HG03139 (cell line): ENCODE data around the gene AWAT2.
"Not testable (repeated sequence)": the region's sequence is repeated elsewhere in the genome, so short reads cannot be mapped to it uniquely, and the experiment has no call there.

Source experiments
- ATAC-seq: cut with Tn5 transposase; IDR thresholded peaks from one replicate; pipeline ENCODE4 v1.9.1; 2021; ENCODE audit not compliant: unreplicated experiment

Gene AWAT2

DNA sequence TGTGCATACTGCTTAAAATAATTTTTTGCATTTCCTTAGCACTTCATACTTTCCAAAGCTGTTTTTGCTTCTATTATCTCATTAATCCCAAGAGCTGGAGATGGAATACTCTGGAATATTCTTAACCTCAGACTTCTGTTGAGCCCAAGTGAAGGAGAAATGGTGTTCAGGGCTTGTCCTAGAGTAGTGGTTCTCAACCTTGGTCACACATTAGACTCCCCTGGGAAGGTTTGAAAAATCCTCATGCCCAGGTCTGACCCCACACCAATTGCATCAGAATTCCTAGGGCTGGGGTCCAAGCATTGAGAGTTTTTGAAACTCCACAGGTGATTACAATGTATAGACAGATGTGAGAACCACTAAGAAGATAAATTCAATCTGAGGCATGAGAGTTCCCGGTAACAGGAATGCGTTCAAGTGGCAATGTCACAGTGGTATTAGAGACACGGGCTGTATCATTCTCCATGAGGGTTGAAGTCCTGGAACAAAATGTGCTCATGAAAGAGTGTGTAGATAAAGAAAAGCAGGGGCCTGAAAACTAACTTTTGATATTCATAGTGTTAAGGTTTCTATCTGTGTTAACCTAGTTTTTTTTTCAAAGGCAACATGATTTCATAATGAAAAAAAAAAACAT, 47.9 kb downstream of the AWAT2 start:
- ATAC-seq = no peak

DNA sequence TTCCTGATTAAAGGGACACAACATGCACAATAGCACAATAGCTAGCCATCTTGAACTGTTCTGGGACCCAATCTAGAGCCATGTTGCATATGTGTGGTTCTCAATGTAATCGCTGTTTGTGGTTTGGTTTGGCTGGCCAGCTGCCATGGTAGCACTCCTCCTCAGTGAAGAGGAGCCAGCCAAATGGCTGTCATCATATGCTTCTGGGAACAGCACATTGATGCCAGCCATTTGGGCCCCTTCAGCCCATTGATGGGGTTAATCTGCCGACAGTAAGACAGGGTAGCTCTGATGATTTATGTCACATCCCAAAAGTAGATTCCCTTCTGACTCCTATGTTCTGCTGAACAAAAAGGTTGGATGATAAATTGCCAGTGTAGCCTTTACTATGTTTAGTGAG, 48.5 kb downstream of the AWAT2 start:
- no peak for ATAC-seq

DNA sequence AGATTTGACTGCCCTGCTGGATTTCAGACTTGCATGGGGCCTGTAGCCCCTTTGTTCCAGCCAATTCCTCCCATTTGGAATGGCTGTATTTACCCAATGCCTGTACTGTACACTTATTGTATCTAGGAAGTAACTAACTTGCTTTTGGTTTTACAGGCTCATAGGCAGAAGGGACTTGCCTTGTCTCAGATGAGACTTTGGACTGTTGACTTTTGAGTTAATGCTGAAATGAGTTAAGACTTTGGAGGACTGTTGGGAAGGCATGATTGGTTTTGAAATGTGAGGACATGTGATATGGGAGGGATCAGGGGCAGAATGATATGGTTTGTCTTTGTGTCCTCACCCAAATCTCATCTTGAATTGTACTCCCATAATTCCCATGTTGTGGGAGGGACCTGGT, 51.4 kb downstream of the AWAT2 start:
- ATAC-seq = not testable (repeated sequence)

DNA sequence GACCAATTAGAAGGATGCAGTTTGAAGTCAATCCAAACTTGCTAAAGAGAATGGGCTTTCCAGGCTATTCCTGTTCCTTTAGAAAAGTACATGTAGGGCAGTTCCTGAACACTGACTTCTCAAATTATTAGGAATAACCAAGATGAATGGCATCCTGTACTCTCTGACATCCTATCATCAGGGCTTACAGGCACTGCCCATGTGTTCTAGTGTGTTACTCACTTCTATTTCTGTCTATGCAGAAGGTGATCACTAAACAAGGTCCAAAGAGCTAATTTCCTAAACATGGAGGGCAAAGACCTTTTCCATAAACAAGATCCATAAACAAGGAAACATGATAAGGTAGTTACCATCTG, 53.6 kb downstream of the AWAT2 start:
- no peak for ATAC-seq

DNA sequence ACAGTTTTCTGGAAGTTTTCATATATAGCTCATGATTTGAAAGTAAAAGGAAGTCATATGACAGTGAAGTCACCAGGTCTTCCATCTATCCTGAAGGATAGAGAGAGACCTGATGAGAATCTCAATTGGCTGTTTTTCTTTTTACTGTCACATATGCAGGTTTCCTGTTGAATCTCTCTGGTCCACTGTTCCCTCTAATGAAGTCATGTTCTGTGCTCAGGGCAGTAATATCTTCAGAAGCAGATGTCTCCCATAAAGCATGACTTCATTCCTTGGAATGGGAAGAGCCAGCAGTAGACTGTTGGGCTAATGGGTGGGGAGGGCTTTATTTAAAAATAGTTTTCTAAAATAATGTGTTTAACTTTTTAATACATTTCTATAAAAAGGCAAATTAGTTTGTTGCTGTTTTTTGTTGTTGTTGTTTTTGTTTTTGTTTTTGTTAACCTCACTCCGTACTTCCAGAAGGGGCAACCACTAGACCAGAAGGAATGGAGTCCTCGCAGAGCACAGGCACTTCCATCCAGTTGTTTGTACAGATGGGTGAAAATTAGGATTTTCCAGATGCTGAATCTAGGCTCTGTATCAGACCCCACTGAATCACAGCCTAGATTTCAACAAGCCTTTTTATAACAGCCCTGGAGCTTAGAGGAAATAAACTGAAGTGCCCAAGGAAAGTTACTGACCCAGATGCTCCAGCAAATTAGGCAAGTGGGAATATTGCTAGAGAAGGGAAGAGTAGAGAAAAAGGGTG, 54.2 kb downstream of the AWAT2 start:
- ATAC-seq = no peak

DNA sequence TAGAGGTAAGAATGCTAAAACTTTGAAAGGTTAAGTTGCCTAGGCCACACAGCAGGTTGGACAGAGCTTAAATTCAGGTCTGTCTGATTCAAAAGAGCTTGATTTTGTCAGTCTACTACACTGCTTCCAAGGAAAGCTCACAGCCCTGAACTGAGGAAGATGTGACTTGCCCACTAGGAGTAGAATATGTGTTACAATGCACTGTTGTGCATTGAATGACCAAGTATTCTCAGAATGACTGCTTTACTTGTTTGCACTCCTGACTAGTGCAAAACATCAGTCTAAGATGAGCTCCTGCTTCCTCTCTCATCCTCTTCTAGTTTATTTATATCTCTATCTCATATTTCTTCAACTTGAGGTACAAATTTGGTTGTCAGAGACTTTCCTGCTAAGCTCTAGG, 56.2 kb downstream of the AWAT2 start:
- ATAC-seq = no peak

DNA sequence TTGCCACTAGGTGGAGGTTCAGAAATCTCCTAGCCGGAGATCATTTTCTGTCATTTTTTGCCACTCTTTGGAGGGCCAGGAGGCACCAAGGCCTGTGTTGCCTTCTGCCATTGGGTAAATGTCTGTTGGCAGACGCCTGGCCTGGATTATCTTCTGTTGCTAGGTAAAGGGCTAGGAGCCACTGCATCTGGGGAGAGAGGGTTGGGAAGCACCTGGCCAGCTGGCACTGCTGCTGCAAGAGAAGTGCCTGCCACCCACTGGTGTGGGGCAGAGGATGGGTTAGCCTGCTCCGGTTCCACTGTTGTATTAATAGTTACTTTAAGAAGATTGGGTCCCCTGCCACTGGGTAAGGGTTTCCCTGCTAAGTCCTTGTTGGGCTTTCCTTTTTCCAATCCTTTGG, 58.1 kb downstream of the AWAT2 start:
- no peak for ATAC-seq
